Measurements from ENCODE around the gene MCM5. TPM values are rescaled to one million over a fixed set of nuclear protein-coding genes. Genes with fewer than 3 reads are reported as not detected.

Gene MCM5
- total and polyA plus RNA-seq, 2 donors: 27.1 to 86.9 TPM

- peaks cover 0 to 20% of the 10 kb centered on the region in 2 donors for H3K4me1 ChIP-seq (ENCODE audit: control insufficient read depth in 2 of 2, insufficient read depth in 2 of 2, low read length in 2 of 2)
- no peak for DNase-seq (ENCODE audit: low read depth in 6 of 9, low spot score in 9 of 9)
- no peaks in the 10 kb centered on the region for H3K27me3 ChIP-seq (ENCODE audit: control insufficient read depth in 2 of 2, insufficient read depth in 1 of 2, low read length in 1 of 2)
- WGBS: 98% methylated on average over 12 of the region's 12 CpGs
- no peak overlapping the region for H3K27ac ChIP-seq (ENCODE audit: low read depth in 1 of 2, low read length in 1 of 2)
- H3K4me3 ChIP-seq (ENCODE audit: low read length in 2 of 2): no peak overlapping the region
- H3K9me3 ChIP-seq (ENCODE audit: control insufficient read depth in 2 of 2, insufficient read depth in 1 of 2, low read length in 1 of 2): no peaks in the 10 kb centered on the region
- H3K36me3 ChIP-seq (ENCODE audit: control insufficient read depth in 2 of 2, insufficient read depth in 2 of 2, low read length in 1 of 2): peaks cover 92 to 94% of the 10 kb centered on the region in 2 donors
These were observed 21.2 kb downstream of the MCM5 start for GRCh38 chr22:35421121-35421520.

GRCh38 chr22:35422145-35422544 is 22.2 kb downstream of the MCM5 start:
- Histone ChIP-seq H3K36me3 (ENCODE audit: control insufficient read depth in 2 of 2, insufficient read depth in 2 of 2, low read length in 1 of 2) (peaks cover 88 to 93% of the 10 kb centered on the region in 2 donors), H3K4me1 (ENCODE audit: control insufficient read depth in 2 of 2, insufficient read depth in 2 of 2, low read length in 2 of 2) (peaks cover 0 to 20% of the 10 kb centered on the region in 2 donors), H3K27me3 (ENCODE audit: control insufficient read depth in 2 of 2, insufficient read depth in 1 of 2, low read length in 1 of 2) (no peaks in the 10 kb centered on the region), H3K9me3 (ENCODE audit: control insufficient read depth in 2 of 2, insufficient read depth in 1 of 2, low read length in 1 of 2) (no peaks in the 10 kb centered on the region), H3K27ac (ENCODE audit: low read depth in 1 of 2, low read length in 1 of 2) (no peak overlapping the region), H3K4me3 (ENCODE audit: low read length in 2 of 2) (no peak overlapping the region)
- WGBS: 98% methylated on average over 4 of the region's 4 CpGs
- DNase-seq (ENCODE audit: low read depth in 6 of 9, low spot score in 9 of 9): no peak

- peaks cover 80 to 86% of the 10 kb centered on the region in 2 donors for H3K36me3 ChIP-seq (ENCODE audit: control insufficient read depth in 2 of 2, insufficient read depth in 2 of 2, low read length in 1 of 2)
These were observed 23.0 kb downstream of the MCM5 start for GRCh38 chr22:35422936-35423335.

GRCh38 chr22:35424081-35424480 is 24.1 kb downstream of the MCM5 start:
- no peak for DNase-seq (ENCODE audit: low read depth in 6 of 9, low spot score in 9 of 9)
- over 99% methylated on average over 26 of the region's 26 CpGs for WGBS
- no peak overlapping the region for H3K4me3 ChIP-seq (ENCODE audit: low read length in 2 of 2)
- peaks cover 0 to 15% of the 10 kb centered on the region in 2 donors for H3K4me1 ChIP-seq (ENCODE audit: control insufficient read depth in 2 of 2, insufficient read depth in 2 of 2, low read length in 2 of 2)
- H3K27me3 ChIP-seq (ENCODE audit: control insufficient read depth in 2 of 2, insufficient read depth in 1 of 2, low read length in 1 of 2): no peaks in the 10 kb centered on the region
- H3K9me3 ChIP-seq (ENCODE audit: control insufficient read depth in 2 of 2, insufficient read depth in 1 of 2, low read length in 1 of 2): no peaks in the 10 kb centered on the region
- H3K27ac ChIP-seq (ENCODE audit: low read depth in 1 of 2, low read length in 1 of 2): no peak overlapping the region
- peaks cover 78% of the 10 kb centered on the region in 2 donors for H3K36me3 ChIP-seq (ENCODE audit: control insufficient read depth in 2 of 2, insufficient read depth in 2 of 2, low read length in 1 of 2)

More at GRCh38 chr22:35422936-35423335, 23.0 kb downstream of the MCM5 start:
- Histone ChIP-seq H3K27me3 (ENCODE audit: control insufficient read depth in 2 of 2, insufficient read depth in 1 of 2, low read length in 1 of 2) (no peaks in the 10 kb centered on the region), H3K4me3 (ENCODE audit: low read length in 2 of 2) (no peak overlapping the region), H3K9me3 (ENCODE audit: control insufficient read depth in 2 of 2, insufficient read depth in 1 of 2, low read length in 1 of 2) (no peaks in the 10 kb centered on the region), H3K4me1 (ENCODE audit: control insufficient read depth in 2 of 2, insufficient read depth in 2 of 2, low read length in 2 of 2) (peaks cover 0 to 20% of the 10 kb centered on the region in 2 donors), H3K27ac (ENCODE audit: low read depth in 1 of 2, low read length in 1 of 2) (no peak overlapping the region)
- no peak for DNase-seq (ENCODE audit: low read depth in 6 of 9, low spot score in 9 of 9)
- WGBS: 98% methylated on average over 9 of the region's 9 CpGs

- Histone ChIP-seq H3K36me3 (ENCODE audit: control insufficient read depth in 2 of 2, insufficient read depth in 2 of 2, low read length in 1 of 2) (peaks cover 71% of the 10 kb centered on the region in 2 donors), H3K9me3 (ENCODE audit: control insufficient read depth in 2 of 2, insufficient read depth in 1 of 2, low read length in 1 of 2) (no peaks in the 10 kb centered on the region), H3K27ac (ENCODE audit: low read depth in 1 of 2, low read length in 1 of 2) (no peak overlapping the region), H3K4me1 (ENCODE audit: control insufficient read depth in 2 of 2, insufficient read depth in 2 of 2, low read length in 2 of 2) (peaks cover 0 to 8% of the 10 kb centered on the region in 2 donors), H3K27me3 (ENCODE audit: control insufficient read depth in 2 of 2, insufficient read depth in 1 of 2, low read length in 1 of 2) (no peaks in the 10 kb centered on the region), H3K4me3 (ENCODE audit: low read length in 2 of 2) (no peak overlapping the region)
- WGBS: 96% methylated on average over 7 of the region's 7 CpGs
- DNase-seq (ENCODE audit: low read depth in 6 of 9, low spot score in 9 of 9): no peak
These were observed 24.8 kb downstream of the MCM5 start for GRCh38 chr22:35424761-35425160.

- peak overlapping the region in 1 of 2 donors; percentile 5 for H3K27ac ChIP-seq (ENCODE audit: low read depth in 1 of 2, low read length in 1 of 2)
- 96% methylated on average over 7 of the region's 7 CpGs for WGBS
- no peak overlapping the region for H3K4me3 ChIP-seq (ENCODE audit: low read length in 2 of 2)
- peaks cover 63 to 66% of the 10 kb centered on the region in 2 donors for H3K36me3 ChIP-seq (ENCODE audit: control insufficient read depth in 2 of 2, insufficient read depth in 2 of 2, low read length in 1 of 2)
- peaks cover 0 to 6% of the 10 kb centered on the region in 2 donors for H3K4me1 ChIP-seq (ENCODE audit: control insufficient read depth in 2 of 2, insufficient read depth in 2 of 2, low read length in 2 of 2)
- H3K27me3 ChIP-seq (ENCODE audit: control insufficient read depth in 2 of 2, insufficient read depth in 1 of 2, low read length in 1 of 2): no peaks in the 10 kb centered on the region
- DNase-seq (ENCODE audit: low read depth in 6 of 9, low spot score in 9 of 9): no peak
- H3K9me3 ChIP-seq (ENCODE audit: control insufficient read depth in 2 of 2, insufficient read depth in 1 of 2, low read length in 1 of 2): no peaks in the 10 kb centered on the region
These were observed 25.6 kb downstream of the MCM5 start for GRCh38 chr22:35425546-35425945.

GRCh38 chr22:35425971-35426800 is 26.2 kb downstream of the MCM5 start:
- Histone ChIP-seq H3K4me3 (ENCODE audit: low read length in 2 of 2) (no peak overlapping the region), H3K27ac (ENCODE audit: low read depth in 1 of 2, low read length in 1 of 2) (peak overlapping the region in 1 of 2 donors; percentile 51), H3K4me1 (ENCODE audit: control insufficient read depth in 2 of 2, insufficient read depth in 2 of 2, low read length in 2 of 2) (peaks cover 0 to 8% of the 10 kb centered on the region in 2 donors), H3K9me3 (ENCODE audit: control insufficient read depth in 2 of 2, insufficient read depth in 1 of 2, low read length in 1 of 2) (peaks cover 0 to 4% of the 10 kb centered on the region in 2 donors), H3K36me3 (ENCODE audit: control insufficient read depth in 2 of 2, insufficient read depth in 2 of 2, low read length in 1 of 2) (peaks cover 62 to 63% of the 10 kb centered on the region in 2 donors), H3K27me3 (ENCODE audit: control insufficient read depth in 2 of 2, insufficient read depth in 1 of 2, low read length in 1 of 2) (no peaks in the 10 kb centered on the region)
- DNase-seq (ENCODE audit: low read depth in 6 of 9, low spot score in 9 of 9): no peak
- 94% methylated on average over 11 of the region's 11 CpGs for WGBS

- Histone ChIP-seq H3K4me3 (ENCODE audit: low read length in 2 of 2) (no peak overlapping the region), H3K4me1 (ENCODE audit: control insufficient read depth in 2 of 2, insufficient read depth in 2 of 2, low read length in 2 of 2) (peaks cover 0 to 12% of the 10 kb centered on the region in 2 donors), H3K36me3 (ENCODE audit: control insufficient read depth in 2 of 2, insufficient read depth in 2 of 2, low read length in 1 of 2) (peaks cover 61 to 62% of the 10 kb centered on the region in 2 donors), H3K27me3 (ENCODE audit: control insufficient read depth in 2 of 2, insufficient read depth in 1 of 2, low read length in 1 of 2) (no peaks in the 10 kb centered on the region), H3K9me3 (ENCODE audit: control insufficient read depth in 2 of 2, insufficient read depth in 1 of 2, low read length in 1 of 2) (peaks cover 0 to 4% of the 10 kb centered on the region in 2 donors), H3K27ac (ENCODE audit: low read depth in 1 of 2, low read length in 1 of 2) (peak overlapping the region in 1 of 2 donors; percentile 51)
- DNase-seq (ENCODE audit: low read depth in 6 of 9, low spot score in 9 of 9): no peak
- WGBS: 90% methylated on average over 5 of the region's 5 CpGs
These were observed 26.8 kb downstream of the MCM5 start for GRCh38 chr22:35426801-35427140.

GRCh38 chr22:35430897-35431322 is 31.0 kb downstream of the MCM5 start:
- peaks cover 46 to 48% of the 10 kb centered on the region in 2 donors for H3K36me3 ChIP-seq (ENCODE audit: control insufficient read depth in 2 of 2, insufficient read depth in 2 of 2, low read length in 1 of 2)
- H3K9me3 ChIP-seq (ENCODE audit: control insufficient read depth in 2 of 2, insufficient read depth in 1 of 2, low read length in 1 of 2): peaks cover 9 to 24% of the 10 kb centered on the region in 2 donors
- peaks cover 0 to 11% of the 10 kb centered on the region in 2 donors for H3K4me1 ChIP-seq (ENCODE audit: control insufficient read depth in 2 of 2, insufficient read depth in 2 of 2, low read length in 2 of 2)
- H3K27me3 ChIP-seq (ENCODE audit: control insufficient read depth in 2 of 2, insufficient read depth in 1 of 2, low read length in 1 of 2): no peaks in the 10 kb centered on the region
- H3K4me3 ChIP-seq (ENCODE audit: low read length in 2 of 2): no peak overlapping the region
- DNase-seq (ENCODE audit: low read depth in 6 of 9, low spot score in 9 of 9): peak in 8 of 9 donors; percentile 19 to 66 (median 43)
- 80% methylated on average over 14 of the region's 14 CpGs for WGBS
- peak overlapping the region in 1 of 2 donors; percentile 57 for H3K27ac ChIP-seq (ENCODE audit: low read depth in 1 of 2, low read length in 1 of 2)
